Effector CD8-positive, alpha-beta T cell (primary cell): ENCODE measurements around the gene UBE2E1.
"Not testable (repeated sequence)": the region's sequence is repeated elsewhere in the genome, so short reads cannot be mapped to it uniquely, and the experiment has no call there.

Experiments
- DNase-seq: peaks from one replicate; lab custom pipeline; 2025; lab: John Stamatoyannopoulos, UW

The UBE2E1 gene

DNA sequence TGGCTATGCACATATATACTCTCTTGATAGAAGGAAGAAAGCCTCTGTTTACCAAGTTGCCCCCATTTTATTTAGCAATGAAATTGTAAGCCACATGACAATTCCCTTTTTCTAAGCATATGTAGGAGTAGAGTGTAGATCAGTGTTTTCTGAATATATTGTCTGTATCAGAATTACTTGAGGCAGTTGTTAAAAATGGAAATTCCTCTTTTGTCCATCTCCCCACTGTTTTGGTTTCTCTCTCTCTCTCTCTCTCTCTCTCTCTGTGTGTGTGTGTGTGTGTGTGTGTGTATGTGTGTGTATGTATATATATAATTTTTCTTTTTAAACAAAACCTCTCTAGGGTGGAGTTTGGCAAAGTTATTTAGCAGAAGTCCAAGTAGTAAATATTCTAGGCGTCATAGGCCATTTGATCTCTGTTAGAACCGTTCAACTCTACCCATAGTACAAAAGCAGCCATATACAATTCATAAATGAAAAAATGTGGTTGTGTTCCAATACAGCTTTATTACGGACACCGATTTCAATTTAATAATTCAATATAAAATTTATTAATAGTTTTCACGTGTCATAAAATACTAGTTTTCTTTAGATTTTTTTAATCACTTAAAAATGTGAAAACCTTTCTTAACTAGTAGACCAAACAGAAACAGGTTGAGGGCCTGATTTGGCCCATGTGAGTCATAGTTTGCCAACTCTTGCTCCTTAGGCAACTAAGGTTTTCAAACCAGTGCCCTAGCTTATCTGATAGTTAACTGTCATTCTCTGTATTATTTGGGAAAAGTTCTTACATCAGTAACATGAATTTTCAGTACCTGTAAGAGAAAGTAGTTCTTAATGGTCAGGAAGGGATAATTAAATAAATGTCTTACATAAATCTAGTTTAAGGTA lies 39.8 kb downstream of the UBE2E1 start:
- DNase-seq = no peak

DNA sequence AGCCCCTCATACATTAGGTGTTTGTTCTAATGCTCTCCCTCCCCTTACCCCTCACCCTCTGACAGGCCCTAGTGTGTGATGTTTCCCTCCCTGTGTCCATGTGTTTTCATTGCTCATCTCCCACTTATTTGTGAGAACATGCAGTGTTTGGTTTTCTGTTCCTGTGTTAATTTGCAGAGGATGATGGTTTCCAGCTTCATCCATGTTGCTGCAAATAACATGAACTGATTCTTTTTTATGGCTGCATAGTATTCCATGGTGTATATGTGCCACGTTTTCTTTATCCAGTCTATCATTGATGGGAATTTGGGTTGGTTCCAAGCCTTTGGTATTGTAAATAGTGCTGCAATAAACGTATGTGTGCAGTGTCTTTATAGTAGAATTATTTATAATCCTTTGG lies 43.7 kb downstream of the UBE2E1 start:
- not testable (repeated sequence) for DNase-seq

DNA sequence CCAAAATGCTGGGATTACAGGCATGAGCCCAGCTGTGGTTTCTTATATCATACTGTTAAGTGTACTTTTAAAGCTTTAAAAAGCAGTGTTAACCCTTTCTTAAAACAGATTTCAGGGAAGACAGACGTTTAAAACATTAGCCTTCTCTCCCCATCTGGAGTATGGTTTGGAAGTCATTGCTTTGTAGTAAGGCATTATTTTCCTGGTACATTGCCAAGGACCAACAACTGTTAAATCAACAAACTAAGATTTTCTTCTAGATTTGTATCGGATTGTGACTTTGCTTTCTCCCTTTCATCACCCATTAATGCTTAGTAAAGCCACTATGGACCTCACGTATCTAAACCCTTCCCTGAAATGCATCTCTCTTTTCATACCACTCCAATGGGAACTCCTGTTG lies 50.5 kb downstream of the UBE2E1 start:
- no peak for DNase-seq

DNA sequence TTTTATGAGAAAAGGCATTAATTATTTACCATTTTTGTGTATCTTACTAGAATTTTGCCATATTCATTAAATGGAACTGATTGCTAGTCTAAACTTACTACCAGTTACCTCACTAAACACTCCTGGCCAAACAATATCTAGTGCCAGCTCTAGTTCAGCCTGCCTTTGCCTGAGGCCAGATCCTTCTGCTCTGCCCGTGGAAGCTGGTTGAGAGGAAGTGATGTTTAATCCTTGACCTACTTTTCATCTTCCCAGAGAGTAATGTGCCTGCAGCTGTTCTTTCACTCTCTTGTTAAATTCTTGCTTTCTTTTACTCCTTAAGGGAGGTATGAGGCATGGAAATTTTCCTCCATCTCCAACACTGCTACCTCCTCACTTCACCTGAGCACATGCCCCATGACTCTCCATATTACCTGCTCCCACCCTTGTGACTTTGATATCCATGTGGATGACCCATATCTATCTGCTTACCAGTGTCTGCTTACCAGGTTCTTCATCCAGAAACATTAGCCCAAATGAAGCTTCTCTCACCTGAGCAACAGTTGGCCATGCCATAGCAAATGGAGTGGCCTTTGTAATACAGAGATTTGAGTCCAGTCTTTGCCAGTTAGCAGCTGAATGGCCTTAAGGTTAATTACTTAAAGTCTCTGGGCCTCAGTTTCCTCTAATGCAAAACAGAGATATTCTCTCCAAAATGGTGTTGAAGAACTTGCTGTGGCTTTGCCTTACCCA lies 53.4 kb downstream of the UBE2E1 start:
- no peak for DNase-seq

DNA sequence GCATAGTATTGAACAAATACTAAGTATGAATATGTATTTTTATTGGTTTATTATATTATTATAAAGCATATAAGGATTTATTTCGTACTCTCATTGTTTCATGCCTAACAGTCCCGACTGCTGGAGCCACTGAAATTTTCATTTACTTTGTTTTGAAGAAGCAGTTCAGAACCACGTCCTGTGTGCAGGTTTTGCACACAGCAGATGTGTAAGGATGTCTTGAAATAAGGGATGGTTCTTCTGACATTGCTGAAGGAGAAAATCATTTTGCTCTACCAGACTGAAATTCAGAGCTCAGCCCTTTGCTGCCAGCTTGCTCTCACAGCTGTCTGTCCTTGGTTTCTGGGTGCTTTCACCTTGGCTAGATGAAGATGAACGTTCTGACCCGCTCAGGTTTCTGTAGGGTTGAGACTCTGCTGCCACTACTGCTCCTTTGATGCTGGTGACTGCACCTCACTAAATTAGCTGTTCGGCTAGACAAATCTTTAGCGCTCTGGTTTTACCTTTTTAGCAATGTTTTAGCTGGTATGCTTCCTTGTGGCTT lies 54.2 kb downstream of the UBE2E1 start:
- DNase-seq = no peak

DNA sequence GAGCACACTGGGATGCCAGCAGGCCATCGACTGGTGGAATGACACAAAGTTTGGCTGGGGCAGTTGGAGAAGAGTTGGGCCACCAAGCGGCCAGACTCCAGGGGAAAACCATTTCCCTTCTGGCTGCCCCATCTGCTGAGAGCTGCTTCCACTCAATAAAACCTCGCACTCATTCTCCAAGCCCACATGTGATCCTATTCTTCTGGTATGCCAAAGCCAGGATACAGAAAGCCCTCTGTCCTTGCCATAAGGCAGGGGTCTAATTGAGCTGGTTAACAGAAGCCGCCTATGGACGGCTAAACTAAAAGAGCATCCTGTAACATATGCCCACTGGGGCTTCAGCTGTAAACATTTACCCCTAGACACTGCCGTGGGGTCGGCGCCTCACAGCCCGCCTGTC lies 55.9 kb downstream of the UBE2E1 start:
- DNase-seq = no peak

DNA sequence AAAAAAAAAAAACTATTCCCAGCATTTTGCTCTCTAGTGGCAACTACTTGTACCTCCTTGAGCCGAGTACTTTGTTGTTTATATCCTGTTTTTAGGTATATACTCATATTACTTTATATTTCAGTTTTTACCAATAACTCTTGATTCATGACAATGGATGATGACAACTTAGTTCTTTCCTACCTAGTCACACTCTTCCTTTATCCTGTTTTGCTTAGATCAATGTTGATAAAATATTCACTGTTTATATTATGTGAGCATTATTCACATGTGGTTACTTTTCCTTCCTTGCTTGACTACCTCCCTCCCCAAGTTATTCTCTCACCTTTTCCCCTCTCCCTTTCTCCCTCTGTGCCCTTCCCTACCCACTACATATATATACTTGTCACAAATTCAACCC lies 57.3 kb downstream of the UBE2E1 start:
- DNase-seq = no peak

DNA sequence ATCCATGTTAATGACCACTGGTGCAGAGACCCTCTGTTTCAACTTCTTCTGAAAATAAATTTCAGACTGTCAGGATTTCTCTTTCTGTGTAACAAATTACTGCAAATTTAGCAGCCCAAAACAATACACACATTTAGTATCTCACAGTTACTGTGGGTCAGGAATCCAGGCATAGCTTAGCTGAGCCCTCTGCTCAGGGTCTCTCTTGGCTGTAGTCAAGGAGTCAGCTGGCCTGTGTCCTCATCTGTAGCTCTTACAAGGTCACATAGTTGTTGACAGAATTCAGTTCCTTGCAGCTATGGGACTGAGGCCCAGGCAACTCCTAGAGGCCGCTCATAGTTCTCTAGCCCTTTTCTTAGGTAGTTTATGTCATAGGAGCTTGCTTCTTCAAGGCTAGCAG lies 59.2 kb downstream of the UBE2E1 start:
- no peak for DNase-seq

DNA sequence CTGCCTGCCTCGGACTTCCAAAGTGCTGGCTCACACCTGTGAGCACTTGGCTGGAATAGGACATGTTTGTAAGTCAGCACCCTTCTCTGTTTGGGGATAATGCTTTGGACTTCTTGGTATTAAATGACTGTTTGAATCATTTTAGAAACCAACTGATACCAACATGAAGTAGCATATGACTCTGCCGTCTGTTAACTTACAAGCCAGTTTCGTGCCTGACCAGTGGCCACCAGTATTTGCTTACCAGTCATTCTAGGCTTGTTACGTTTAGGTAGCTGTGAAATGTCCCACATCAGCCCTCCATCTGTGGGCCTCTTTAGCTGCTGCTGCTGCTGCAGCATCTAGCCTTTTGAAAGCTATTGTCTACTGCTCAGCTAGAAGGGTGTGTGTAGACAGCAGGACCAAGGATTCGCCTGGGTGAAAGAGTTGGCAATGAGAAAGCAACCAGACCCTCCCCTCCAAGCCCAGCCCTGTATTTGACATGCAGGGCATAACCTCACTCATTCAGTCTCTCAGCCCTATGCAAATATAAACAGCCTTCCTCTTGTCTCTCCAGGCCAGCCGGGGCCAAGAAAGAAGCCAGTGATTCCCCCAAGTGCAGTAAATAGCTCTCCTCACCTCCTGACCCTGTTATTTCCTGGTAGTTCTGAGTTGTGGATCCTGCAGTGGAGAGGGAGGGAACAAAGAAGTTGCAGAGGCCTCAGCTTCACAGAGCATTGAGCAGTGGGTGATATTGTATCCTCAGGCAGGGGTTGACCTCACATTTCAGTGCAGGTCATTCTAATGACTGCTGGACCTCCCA lies 60.0 kb downstream of the UBE2E1 start:
- no peak for DNase-seq

DNA sequence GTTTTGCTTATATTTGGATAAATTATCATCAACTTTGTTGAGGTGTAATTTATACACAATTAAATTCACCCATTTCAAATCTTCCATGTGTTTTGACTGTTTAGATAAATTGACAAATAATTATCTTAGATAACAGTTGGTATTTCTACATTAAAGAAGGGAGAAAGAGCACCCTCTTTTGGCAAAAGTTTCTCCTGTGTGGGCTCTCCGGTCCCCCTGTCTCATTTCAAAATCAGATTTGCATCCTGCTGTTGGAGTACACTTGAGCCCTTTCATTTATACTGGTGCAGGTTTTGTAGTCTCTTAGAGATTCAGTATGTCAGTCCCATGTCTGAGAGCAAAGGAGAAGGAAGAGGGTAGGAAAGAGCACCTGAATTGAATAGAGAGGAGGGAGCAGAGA lies 61.6 kb downstream of the UBE2E1 start:
- DNase-seq = no peak

DNA sequence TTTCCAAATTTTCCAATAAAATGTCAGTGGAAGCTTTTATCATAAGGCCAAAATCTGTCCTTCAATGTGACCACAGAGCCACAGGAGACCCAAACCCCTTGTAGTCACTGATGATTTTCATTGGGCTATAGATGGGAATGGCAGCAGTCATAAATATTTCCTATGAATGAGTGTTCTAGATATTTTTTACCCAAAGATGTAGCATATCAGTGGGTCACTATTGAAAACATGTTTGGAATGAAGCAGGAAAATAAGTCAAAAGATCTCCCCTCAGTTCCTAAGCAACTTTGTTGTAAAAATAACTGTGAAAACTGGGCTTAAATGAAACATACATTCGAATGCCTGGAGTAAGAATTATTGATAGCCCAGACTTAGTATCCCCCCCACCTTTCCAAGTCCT lies 62.1 kb downstream of the UBE2E1 start:
- DNase-seq = no peak

DNA sequence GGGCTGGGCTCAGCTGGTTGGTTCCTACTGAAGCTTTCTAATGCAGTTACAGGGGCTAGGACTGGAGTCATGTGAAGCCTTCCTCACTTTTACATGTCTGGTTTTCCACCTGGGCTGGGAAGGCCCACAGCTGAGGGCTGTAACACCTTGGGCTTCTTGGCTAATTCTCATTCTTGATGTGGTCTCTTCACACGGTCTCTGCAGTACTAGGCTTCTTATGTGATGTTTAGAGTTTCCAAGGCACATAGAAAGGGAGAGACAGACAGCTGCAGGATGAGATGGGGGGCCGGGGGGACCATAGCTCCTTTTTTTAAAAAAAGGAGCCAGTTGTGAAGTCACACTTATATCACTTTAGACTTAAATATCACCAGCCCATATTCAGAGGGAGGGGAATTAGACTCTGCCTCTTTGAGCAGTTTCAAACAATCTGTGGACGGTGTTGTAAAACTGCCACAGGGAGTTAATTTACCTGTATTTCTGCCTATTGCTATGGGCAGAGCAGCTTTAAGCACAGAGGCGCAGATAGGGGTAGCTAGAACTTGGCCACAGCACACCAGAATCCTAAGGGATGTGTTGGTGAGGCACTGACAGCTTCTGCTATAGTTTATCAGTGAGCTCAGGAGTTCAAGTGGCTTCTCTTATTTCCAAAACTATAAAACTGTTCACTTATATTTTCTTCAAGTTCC lies 64.4 kb downstream of the UBE2E1 start:
- DNase-seq = no peak

DNA sequence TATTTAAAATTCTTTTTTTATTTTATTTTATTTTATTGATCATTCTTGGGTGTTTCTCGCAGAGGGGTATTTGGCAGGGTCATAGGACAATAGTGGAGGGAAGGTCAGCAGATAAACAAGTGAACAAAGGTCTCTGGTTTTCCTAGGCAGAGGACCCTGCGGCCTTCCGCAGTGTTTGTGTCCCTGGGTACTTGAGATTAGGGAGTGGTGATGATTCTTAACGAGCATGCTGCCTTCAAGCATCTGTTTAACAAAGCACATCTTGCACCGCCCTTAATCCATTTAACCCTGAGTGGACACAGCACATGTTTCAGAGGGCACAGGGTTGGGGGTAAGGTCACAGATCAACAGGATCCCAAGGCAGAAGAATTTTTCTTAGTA lies 64.9 kb downstream of the UBE2E1 start:
- DNase-seq = not testable (repeated sequence)

DNA sequence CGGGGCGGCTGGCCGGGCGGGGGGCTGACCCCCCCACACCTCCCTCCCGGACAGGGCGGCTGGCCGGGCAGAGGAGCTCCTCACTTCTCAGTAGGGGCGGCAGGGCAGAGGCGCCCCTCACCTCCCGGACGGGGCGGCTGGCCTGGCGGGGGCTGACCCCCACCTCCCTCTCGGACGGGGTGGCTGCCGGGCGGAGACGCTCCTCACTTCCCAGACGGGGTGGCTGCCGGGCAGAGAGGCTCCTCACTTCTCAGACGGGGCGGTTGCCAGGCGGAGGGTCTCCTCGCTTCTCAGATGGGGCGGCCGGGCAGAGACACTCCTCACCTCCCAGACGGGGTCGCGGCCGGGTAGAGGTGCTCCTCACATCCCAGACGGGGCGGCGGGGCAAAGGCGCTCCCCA lies 65.6 kb downstream of the UBE2E1 start:
- DNase-seq = not testable (repeated sequence)

DNA sequence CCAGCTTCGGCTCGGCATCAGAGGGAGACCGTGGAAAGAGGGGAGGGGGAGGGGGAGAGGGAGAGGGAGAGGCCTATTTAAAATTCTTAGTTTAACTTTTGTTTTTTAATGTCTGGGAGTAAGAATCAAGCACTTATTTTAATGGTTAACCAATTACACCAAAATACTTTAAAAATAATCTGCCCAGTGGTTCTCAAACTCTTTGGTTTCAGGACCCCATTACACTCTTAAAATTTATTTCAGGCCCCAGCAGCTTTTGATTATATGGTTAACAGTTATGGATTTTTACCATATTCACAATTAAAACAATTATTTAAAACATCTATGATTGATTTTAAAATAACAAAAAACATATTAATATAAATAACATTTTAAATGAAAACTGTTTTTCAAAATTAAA lies 66.6 kb downstream of the UBE2E1 start:
- no peak for DNase-seq

DNA sequence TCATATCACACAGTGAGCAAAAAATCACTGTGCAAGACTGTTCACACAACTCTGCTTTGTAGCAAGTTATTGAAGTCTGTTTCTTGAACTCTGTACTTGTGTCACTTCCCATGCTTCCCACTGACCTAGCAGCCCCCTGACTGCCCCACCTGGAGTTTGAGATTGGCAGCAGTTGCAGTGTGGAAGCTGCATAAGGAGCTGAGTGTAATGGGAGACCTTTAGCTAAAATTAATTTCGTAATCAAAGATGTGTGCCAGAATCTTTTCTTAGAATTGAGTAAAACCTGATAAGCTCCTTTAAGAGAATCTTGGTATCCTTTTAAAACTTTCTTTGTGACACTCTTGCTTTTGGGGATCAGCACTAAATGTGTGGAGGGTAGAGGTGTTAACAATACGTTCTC lies 68.2 kb downstream of the UBE2E1 start:
- no peak for DNase-seq

DNA sequence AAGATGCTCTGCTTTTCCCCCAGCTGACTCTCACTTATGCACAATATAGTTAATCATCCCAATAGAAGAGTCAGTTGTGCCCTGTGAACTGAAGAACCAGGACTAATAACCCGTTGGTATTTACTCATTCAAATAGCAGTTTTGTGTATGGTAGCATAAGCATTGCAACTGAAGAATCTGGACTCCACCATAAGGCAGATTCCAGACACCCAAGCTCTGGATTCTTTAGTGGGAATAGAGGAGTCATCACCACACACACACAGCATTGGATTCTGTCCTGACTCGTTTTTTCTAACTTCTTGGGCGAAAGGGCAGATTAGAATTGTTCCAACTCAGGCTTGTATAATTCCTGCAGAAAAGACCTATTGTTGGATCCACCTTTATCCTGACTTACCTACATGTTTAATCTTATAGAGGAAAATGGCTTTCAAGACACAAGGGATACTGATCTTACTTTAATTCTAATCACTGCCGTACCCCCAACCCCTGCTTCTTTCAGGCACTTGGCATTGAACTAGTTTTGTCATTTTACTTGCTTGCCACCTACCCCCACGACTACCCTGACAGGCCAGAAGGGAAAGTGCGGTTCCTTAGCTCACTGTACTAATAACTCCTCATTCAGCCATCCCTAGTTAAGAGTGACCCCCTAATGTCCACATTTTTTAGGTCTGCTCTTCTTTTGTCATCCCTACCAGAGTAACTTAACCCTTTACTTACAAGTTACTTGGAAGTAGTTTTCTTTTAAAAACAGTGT lies 68.8 kb downstream of the UBE2E1 start:
- no peak for DNase-seq

DNA sequence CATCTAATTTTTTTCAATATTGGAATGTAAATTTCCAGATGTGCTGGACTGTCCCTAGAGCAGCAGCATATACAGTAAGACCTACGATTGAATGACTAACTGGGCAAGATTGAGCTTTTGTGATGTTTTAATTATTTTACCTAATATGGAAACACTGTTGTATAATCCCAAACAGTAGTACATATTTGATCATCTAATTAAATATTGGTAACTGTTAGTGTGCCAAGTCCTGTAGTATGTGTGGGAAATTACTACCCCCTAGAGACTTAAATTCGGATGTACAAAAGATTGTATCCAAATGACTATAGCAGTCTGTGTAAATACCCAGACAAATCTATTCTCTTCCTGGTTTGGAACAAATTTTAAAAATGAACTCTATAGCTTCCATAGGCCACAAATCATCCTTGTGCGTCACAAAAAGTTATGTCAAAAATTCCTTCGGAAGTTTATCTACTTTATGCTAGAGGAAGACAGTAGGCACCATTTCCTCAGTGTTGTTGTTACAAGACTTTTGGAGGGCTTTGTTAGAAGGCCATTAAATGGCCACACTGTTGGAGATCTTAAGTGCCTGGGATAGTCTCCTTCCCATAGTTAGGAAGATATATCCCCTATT lies 69.5 kb downstream of the UBE2E1 start:
- DNase-seq = no peak

DNA sequence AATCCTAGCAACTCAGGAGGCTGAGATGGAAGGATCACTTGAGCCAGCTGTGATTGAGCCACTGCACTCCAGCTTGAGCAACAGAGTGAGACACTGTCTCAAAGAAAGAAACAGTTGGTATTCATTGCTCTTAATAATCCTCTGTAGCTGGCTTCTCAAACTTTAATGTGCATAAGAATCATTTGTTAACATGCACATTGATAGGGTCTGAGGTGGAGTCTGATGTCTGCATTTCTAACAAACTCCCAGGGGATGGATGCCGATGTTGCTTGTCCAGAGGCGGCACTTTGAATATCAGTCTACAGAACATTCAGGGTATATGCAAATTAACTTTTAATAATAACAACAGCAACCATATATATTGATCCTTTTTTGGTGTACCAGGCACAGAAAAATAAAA lies 71.2 kb downstream of the UBE2E1 start:
- DNase-seq = no peak

DNA sequence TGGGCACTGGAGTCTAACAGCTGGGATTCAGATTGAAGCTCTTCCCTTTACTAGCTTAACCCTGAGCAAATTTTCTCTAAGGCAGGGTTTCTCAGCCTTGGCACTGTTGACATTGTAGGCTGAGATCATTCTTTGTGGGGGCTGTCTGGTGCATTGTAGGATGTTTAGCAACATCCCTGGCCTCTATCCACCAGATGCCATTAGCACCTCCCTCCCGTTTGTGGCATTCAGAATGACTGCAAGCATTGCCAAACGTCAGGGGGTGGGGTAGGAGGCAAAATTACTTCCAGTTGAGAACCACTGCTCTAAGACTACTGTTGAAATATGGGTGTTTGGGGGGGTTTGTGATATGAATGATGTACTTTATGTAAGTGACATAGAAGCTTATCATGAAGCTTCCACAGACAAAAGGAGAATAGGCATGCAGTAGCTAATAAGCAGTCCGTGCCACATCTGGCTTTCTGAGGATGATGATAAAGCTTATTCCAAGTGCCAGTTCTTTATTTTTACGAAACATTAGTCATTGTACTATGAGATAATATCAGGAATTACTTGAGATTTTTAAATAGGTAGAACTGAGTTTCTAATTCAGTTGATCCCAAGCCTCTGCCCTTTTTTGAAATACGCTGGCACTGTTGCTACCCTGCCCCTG lies 71.7 kb downstream of the UBE2E1 start:
- no peak for DNase-seq
